Left colon (tissue), 2 donors: ENCODE data around the gene TPCN1. TPM values are rescaled to one million over a fixed set of nuclear protein-coding genes. Genes with fewer than 3 reads are reported as not detected.

Experiments
- ATAC-seq: fragments of 200-7000 bp; cut with Tn5 transposase; one replicate; pipeline ENCODE4 v1.9.1; 2020; ENCODE audit warnings: mild to moderate bottlenecking, moderate library complexity
- DNase-seq, 2 donors: peaks; one replicate each; pipeline ENCODE4 v3.0.0-alpha.2; 2020
- intact Hi-C, 2 donors: fragments of 100-400 bp; cut with DNase I in 1 of 2; cut with micrococcal nuclease in 1 of 2; formaldehyde crosslinking; loops; one replicate each; pipeline versions ENCODE4 v1.11.2 to v1.14.0; 2022; cut with DNase I, micrococcal nuclease
- total RNA-seq, 2 donors: library from RNA; stranded (reverse); fragmentation: NEBNext Ultra II Directional; extraction: Animal tissue kit (Norgen Biotek cat#: 25700); gene quantifications; one replicate each; pipeline ENCODE4 v1.2.1, GENCODE V29; 2021
- donor health status: DM: no; HTN: no; CAD: no.
- donor health status: DM: yes; HTN: yes; CAD: no.

TPCN1 gene
- total RNA-seq, 2 donors from 2014 or later: 84.7 to 96.4 TPM

DNA sequence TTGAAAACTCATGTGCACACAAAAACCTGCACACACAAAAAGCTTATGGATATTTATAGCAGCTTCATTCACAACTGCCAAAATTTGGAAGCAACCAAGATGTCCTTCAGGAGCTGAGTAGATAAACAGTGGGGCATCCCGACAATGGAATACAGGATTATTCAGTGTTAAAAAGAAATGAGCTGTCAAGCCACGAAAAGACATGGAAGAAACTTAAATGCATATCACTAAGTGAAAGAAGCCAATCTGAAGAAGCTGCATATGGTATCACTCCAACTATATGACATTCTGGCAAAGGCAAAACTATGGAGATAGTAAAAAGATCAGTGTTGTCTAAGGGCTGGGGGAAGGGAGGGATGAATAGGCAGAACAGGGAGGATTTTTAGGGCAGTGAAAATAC is 5.2 kb upstream of the TPCN1 start:
- intact Hi-C loops: no loop called here
- DNase-seq: no peak
- no peak for ATAC-seq

DNA sequence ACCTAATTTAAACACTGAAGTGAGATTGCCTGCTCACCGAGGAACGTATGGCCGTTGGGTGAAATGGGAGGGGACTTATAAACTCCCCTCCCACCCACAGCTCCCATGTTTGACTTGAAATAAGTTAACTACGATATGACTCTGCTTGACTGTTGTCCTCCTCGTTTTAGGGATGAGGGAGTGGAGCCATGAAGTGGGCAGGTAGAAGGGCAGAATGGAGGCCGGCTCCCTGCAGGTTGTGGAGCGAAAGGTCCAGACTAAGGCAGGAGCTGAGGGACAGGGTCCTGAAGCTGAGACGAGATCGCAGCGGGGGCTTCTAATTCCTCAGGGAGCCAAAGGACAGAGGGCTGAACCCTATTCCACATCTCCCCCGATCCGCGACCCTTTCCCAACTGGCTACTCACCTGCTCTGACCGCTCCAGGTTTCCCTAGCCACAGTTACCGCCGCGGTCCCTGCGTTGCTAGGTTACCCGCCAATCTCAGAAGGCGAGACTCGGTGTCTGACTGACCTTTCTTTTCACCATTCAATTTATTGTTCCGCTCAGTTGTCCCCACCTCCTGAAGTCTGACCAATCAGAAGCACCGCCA is 577 bp upstream of the TPCN1 start:
- intact Hi-C loops: no loop called here
- DNase-seq (no peak), ATAC-seq (no peak)

DNA sequence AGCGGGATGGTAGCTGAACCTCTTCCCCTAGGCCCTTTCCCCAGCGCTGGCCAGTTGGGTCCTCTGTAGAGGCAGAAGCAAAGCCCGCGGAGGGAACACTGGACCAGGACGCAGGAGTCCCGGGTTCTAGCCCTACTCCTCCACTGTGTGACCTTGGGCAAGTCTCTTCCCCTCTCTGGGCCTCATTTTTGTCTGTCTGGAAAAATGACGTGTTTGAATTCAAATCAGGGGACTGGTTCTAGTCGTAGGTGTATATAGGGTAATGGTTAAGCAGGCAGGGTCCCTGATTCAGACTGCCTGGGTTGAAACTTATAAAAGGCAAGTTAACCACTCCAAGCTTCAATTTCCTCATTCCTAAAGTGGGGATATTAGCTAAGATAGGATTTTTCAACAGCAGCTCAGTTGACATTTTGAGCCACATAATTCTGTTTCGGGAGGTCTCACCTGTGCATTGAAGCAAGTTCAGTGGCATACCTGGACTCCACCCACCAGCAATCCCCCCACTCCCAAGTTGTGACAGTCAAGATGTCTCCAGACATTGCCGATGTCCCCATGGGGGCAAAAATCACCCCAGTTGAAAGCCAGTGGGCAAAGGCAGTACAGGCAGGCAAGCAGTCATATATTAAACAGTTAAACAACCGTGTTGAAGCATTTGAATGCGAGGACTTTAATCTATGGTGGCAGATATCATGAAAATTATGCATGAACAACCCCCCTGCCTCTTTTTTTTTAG is 899 bp downstream of the TPCN1 start:
- ATAC-seq (no peak), DNase-seq (peak in 1 of 2 donors; percentile 63)
- intact Hi-C loops: no loop called here

DNA sequence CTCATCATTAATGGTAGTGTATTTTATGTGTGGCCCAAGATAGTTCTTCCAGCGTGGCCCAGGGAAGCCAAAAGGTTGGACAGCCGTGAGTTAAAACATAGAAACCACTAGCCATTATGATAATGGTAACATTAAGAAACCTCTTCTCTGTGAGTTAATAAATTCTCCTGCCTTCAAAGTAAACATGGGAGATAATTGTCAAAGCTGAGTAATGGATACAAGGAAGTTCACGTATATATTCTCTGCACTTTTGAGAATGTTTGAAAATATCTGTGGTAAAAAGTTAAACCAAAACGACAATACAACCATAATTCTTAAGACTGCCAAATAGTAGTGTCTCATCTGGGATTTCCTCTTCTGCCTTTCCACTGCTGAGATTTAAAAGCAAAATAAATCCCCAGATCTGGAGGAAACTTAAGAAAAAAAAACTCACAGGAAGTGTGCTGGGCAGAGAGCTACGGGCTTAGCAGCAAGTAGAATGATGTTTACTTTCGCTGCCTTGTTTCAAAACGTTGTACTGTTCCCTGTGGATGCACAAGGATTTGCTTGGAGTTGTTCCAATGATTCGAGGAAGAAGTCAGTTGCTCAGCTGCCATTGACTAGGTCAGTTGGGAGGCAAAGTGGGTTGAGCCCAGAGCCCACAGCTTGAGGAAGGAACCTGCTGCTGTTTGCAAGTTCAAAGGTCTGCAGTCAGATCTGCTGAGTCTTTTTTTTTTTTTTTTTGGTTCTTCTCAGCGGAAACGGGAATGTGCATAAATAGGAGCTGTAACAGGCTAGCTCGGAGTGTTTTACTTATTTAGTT is 1.7 kb downstream of the TPCN1 start:
- DNase-seq (peak; percentile 71 to 92), ATAC-seq (peak; percentile 63)
- intact Hi-C loops: no loop called here

GRCh38 chr12:113224955-113225354 is 3.7 kb downstream of the TPCN1 start:
- DNase-seq (no peak), ATAC-seq (no peak)
- intact Hi-C loops: no loop called here

GRCh38 chr12:113226696-113227568 is 5.7 kb downstream of the TPCN1 start:
- DNase-seq: no peak
- ATAC-seq: no peak
- intact Hi-C loops: no loop called here

DNA sequence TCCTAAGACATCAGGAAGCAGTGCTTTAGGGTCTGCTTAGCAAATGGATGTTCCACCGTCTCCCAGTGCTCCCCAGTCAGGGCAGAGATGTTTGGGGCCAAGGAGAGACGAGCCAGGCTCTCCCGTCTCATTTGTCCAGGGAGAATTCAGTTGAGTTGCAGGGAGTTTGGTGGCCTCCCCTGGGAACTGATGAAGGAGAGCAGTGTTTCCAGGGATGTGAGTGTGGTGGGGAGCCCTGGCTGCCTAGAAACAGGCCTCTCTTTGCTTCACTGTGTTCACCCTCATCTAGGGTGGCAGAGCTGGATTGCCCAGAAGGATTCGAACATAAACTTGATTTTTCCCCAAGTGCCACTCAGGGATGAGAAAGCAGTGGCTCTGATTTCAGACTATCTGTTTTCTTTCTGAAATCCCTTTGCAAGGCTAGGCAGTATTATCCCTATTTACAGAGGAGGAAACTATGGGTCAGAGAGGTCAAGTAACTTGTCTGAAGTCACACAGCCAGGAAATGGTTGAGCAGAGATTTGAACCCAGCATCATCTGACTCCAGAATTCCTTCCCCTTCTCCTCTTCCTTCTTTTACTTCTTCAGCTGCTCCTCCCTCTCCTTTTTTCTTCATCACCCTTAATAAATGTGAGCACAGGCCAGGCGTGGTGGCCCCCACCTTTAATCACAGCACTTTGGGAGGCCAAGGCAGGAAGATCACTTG is 6.6 kb downstream of the TPCN1 start:
- ATAC-seq (no peak), DNase-seq (no peak)
- intact Hi-C loops: no loop called here

DNA sequence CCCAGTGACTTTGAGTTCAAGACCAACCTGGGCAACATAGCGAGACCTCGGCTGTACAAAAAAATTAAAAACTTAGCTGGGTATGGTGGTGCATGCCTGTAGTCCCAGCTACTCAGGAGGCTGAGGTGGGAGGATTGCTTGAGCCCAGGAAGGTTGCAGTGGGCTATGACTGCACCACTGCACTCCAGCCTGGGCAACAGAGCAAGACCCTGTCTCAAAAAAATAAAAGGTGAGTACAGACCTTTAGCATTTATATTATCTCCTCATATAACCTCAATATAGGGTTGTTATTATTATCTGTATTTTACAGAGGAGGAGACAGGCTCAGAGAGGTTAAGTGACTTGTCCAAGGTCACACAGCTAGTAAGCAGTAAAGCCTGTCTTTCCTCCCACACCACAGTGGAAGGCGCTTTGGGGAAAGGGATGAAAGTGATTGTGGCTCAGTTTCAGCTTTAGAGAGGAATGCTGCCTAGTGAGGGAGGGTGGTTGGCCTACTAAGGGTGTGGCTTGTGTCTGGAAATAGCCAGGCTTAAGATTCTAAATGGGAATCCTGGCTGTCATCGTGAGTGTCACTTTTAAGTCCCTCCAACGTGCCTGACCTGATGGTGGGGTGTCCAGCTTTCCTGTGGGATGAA is 7.2 kb downstream of the TPCN1 start:
- ATAC-seq (peak; percentile 19), DNase-seq (no peak)

DNA sequence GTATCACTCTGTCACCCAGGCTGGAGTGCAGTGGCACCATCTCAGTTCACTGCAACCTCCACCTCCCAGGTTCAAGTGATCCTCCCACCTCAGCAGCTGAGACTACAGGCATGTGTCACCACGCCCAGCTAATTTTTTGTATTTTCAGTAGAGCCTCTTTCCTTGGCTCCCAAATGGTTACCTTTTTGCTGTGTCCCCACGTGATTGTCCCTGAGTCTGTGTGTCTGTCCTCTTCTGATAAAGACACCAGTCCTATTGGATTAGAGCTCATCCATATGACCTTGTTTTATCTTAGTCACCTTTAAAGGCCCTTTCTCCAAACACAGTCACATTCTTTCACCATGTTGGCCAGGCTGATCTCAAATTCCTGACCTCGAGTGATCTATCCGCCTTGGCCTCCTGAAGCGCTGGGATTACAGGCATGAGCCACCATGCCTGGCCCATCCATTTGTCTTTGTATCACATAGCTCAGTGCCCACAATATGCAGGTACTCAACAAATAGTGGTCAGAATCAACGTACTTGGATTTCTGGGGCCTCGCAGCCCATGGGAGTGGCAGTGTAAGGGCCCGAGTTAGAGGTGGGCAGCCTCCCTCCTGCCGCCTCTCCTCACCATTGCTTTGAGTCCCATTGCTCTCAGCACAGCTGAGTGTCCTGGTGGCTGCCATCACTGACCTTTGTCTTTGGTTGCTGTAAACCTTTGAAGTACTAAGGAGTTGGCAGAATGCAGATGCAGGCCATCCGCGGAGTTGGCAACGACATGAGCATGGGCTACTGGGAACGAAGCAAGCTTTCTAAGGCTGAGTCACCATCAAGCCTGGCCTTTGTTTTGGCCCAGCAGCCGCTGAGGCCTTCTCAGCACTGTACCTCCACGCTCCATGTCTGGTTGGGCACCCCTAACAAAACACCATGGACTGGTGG is 9.3 kb downstream of the TPCN1 start:
- no peak for DNase-seq
- ATAC-seq: peak; percentile 4
- intact Hi-C loops: no loop called here

More for the DNA sequence above, 7.2 kb downstream of the TPCN1 start:
- intact Hi-C loops: no loop called here

DNA sequence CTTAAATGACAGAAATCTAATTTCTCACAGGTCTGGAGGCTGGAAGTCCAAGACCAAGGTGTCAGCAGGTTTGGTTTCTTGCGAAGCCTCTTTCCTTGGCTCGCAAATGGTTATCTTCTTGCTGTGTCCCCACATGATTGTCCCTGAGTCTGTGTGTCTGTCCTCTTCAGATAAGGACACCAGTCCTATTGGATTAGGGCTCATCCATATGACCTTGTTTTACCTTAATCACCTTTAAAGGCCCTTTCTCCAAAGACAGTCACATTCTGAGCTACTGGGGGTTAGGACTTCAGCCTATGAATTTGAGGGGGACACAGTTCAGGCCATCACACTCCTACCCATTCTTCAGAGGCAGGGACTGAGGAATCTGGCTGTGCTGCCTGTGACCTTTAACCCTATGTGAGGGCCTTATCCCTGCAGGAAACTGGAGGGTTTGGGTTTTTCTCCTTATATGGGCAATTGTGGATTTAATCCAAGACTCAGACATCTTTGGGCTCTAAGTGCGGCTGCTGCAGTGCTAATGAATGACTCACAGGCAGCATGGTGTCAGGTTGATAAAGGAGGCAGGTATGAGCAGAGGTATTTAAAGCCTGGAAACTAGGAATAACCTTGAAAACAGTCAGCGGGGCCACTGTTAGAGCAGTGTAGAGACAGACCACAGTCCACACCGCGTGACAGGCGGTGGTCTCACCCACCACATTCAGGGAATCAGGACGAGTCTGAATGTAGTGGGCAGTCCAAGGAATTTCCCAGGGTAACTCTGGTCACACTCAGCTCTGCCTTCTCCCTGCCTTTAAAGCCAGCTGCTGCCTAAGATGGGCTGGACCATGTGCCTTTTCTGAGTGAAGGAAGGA is 10.2 kb downstream of the TPCN1 start:
- ATAC-seq: no peak
- no peak for DNase-seq
- intact Hi-C loops: no loop called here

DNA sequence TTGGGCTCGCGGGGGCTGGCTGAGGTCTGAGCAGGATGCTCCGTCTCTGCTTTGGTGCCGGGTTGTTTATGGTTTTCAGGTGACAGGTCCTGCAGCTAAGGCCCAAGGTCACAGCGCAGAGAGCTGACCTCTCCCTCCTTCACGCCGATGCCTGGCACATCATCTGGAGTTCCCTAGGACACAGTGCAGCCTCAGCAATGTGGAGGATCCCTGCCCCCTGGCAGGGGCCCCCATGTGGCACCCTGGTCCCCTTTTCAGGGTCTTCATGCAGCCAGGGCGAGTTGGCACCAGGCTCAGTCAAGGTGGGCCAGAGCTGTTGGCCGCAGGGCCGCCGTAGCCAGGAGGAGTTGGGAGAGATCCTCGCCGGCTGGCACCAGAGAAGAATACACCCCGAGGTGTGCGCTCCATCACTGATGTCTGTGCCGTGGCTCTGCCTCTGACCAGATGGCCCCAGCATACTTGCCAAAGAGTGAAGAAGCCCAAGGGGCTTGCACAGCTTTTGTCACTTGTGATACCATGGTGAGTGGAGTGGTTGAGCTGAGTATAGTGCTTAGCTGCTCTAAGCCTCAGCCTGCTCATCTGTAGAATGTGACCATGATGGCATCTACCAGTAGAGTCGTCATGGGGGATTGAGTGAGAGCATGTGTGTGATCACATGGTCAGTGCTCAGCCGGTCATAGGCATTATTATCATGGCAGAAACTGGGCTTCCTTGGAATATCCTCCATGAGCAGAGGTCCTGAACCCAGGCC is 11.0 kb downstream of the TPCN1 start:
- intact Hi-C loops: no loop called here
- peak in 1 of 2 donors; percentile 23 for DNase-seq
- no peak for ATAC-seq

GRCh38 chr12:113232840-113233585 is 11.7 kb downstream of the TPCN1 start:
- intact Hi-C loops: no loop called here
- ATAC-seq (no peak), DNase-seq (peak in 1 of 2 donors; percentile 43)

GRCh38 chr12:113233967-113234366 is 12.7 kb downstream of the TPCN1 start:
- DNase-seq: no peak
- ATAC-seq: no peak
- intact Hi-C loops: no loop called here

DNA sequence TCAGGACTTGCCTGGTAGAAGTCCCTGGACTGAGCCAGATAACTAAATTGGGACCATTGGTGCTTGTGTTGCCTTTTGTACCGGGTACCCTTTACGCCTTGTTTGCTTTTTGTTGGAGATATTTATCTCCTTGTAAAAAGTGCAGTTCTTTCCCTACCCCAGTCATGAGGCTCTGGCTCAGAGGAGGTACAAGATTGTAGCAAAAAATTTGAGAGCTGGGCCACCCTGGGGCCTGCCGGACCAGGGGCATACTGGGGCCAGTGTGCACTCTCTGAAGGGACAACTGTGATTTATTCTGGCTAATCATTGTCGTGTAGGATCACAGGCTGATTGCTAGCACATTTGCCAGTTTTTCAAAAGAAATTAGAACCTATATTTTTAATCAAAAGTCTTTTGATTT is 13.2 kb downstream of the TPCN1 start:
- DNase-seq: peak in 1 of 2 donors; percentile 4

GRCh38 chr12:113235976-113236375 is 14.7 kb downstream of the TPCN1 start:
- intact Hi-C loops: no loop called here
- ATAC-seq: no peak
- peak in 1 of 2 donors; percentile 24 for DNase-seq

More for the DNA sequence above, 13.2 kb downstream of the TPCN1 start:
- intact Hi-C loops: no loop called here
- no peak for ATAC-seq
